Heart right ventricle (tissue), 16 donors: ENCODE results near the gene TAF11L12. TPM values are rescaled to one million over a fixed set of nuclear protein-coding genes. Genes with fewer than 3 reads are reported as not detected.
"Not testable (repeated sequence)": the region's sequence is repeated elsewhere in the genome, so short reads cannot be mapped to it uniquely, and the experiment has no call there.

ENCODE experiments used
- ATAC-seq, 8 donors: fragments of 200-7000 bp; cut with Tn5 transposase; one replicate each; pipeline ENCODE4 v1.9.1; 2020; ENCODE audit warnings: mild to moderate bottlenecking in 8 of 8, moderate library complexity in 8 of 8, moderate number of reproducible peaks in 1 of 8
- DNase-seq, 2 donors: peaks; one replicate each; pipeline ENCODE4 v3.0.0-alpha.2; 2020
- H3K27ac ChIP-seq, 10 donors: fragments of 200-600 bp; sonication (generic) in 2 of 10; one replicate each; pipeline versions ENCODE4 v1.5.0 to v1.8.0; 2020 to 2022; ENCODE audit warnings: mild to moderate bottlenecking in 3 of 10
- H3K27me3 ChIP-seq, 7 donors: fragments of 200-600 bp; one replicate each; pipeline ENCODE4 v1.8.0; 2021 to 2022; ENCODE audit warnings: mild to moderate bottlenecking in 2 of 7
- H3K36me3 ChIP-seq, 9 donors: fragments of 200-600 bp; sonication (generic) in 1 of 9; one replicate each; pipeline versions ENCODE4 v1.5.0 to v1.8.0; 2020 to 2022; ENCODE audit warnings: mild to moderate bottlenecking in 2 of 9
- H3K4me1 ChIP-seq, 9 donors: fragments of 200-600 bp; sonication (generic) in 1 of 9; one replicate each; pipeline versions ENCODE4 v1.5.0 to v1.8.0; 2020 to 2022; ENCODE audit warnings: mild to moderate bottlenecking in 4 of 9
- H3K4me3 ChIP-seq, 10 donors: fragments of 200-600 bp; sonication (generic) in 2 of 10; one replicate each; pipeline versions ENCODE4 v1.5.0 to v1.8.0; 2020 to 2022; ENCODE audit warnings: mild to moderate bottlenecking in 7 of 10, moderate library complexity in 2 of 10
- H3K9me3 ChIP-seq, 11 donors: fragments of 200-600 bp in 10 of 11; sonication (generic) in 2 of 11; one replicate each; pipeline versions ENCODE4 v1.5.0 to v1.8.0; 2013 to 2022; ENCODE audit warnings: mild to moderate bottlenecking in 2 of 11, control low read depth in 1 of 11, moderate library complexity in 1 of 11
- WGBS, 2 donors: extraction: QIAGEN DNeasy Blood & Tissue Kit; methylation state at CpG; one replicate each; pipeline ENCODE4 v1.1.7; 2013; ENCODE audit warnings: inconsistent platforms in 1 of 2; 5-methylcytosine and 5-hydroxymethylcytosine counted together
- intact Hi-C, 10 donors: fragments of 100-400 bp; cut with DNase I; formaldehyde crosslinking; loops; one replicate each; pipeline versions ENCODE4 v1.11.1 to v1.14.2; 2022
- long read RNA-seq, 3 donors: library from polyadenylated mRNA; unstranded; transcript quantifications; one replicate each; pipeline ENCODE4 v2.0.0, GENCODE V29; 2020 to 2021
- polyA plus RNA-seq, 2 donors: library from polyadenylated mRNA; stranded (reverse); fragments of 200-250 nt; gene quantifications; one replicate each; pipeline ENCODE4 v1.2.3, GENCODE V29; 2013
- total RNA-seq, 10 donors: library from RNA; stranded (reverse); fragmentation: NEBNext Ultra II Directional in 3 of 10; extraction: Animal tissue kit (Norgen Biotek cat#: 25700) in 3 of 10; gene quantifications; one replicate each; pipeline versions ENCODE4 v1.2.1 to v1.2.4, GENCODE V29; 2021 to 2023
- TF ChIP-seq, protein P1 (sequence below), 9 donors: fragments of 200-600 bp; sonication (generic) in 2 of 9; IDR thresholded peaks; one replicate each; pipeline versions ENCODE4 v1.5.0 to v1.8.0; 2021 to 2022; ENCODE audit warnings: antibody characterized with exemption in 9 of 9, mild to moderate bottlenecking in 5 of 9, moderate library complexity in 1 of 9
- donor health status: Arrhythmogenic right ventricular cardiomyopathy.
- donor health status: ischemic (EF 13 %, LVEDD 7.1; RV severe dilation, severe dysfunction).
- donor health status: healthy with polysubstance abuse.
- donor health status: DM: no; HTN: yes; CAD: no.
- donor health status: DM: no; HTN: no; CAD: no.
- donor health status: ischemic (EF 25% LVEDD 6.9; RV normal size, moderate dysfunction).
- donor health status: ischemic (EF 25% LVEDD 5.7; RV mildly dilated, moderate dysfunction).
- donor health status: healthy.
- donor health status: DM: yes; HTN: yes; CAD: no.
- donor health status: Ischemic cardiomyopathy.
- donor health status: ischemic (EF 35%, LVEDD 5.7; RV mildly dilated, moderate dysfunction).
- donor health status: nonischemic (EF 11% LVEDD 7.7; RV severe dilation, severe dysfunction).
- donor health status: DM: yes; HTN: yes; CAD: no.
- donor health status: PGD.
- donor health status: ischemic (EF 29% LVEDD 5.4; RV normal size, mild dysfunction).
- donor health status: nonischemic (EF 23%, LVEDD 6.1; RV moderate dilation, normal function).

Gene TAF11L12
- total RNA-seq (not detected), polyA plus RNA-seq (not detected)
- long read RNA-seq, donor 1: 0 reads
- long read RNA-seq, donor 2: 0 reads
- long read RNA-seq, donor 3: 0 reads

DNA sequence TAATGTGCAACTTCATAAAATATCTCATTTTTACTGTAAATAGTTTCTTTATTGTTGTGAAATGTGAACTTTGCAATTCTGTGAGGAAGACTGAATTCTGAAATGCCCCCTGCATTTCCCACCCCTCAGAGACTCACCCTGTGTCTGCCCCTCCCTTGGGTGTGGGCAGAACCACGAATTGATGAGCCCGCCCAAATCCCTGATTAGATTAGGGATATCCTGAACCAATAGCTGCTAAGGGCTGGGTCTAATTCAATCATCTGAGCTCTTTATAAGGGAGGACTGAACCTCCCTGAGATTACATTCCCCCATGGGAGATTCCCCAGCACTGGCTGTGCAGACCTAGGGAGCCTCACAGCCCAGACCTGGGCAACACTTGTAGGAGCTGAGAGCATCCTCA is at the start of gene TAF11L12:
Gene TAF11L12 (plus strand): TSS at position 301 of the 400 bp plus-strand sequence.
- DNase-seq, H3K9me3 ChIP-seq, ATAC-seq, intact Hi-C loops, H3K4me1 ChIP-seq, H3K27me3 ChIP-seq, H3K36me3 ChIP-seq, H3K27ac ChIP-seq, H3K4me3 ChIP-seq: not testable (repeated sequence)
- WGBS, 2 donors: 57 to 63% methylated on average over 2 of the region's 2 CpGs

DNA sequence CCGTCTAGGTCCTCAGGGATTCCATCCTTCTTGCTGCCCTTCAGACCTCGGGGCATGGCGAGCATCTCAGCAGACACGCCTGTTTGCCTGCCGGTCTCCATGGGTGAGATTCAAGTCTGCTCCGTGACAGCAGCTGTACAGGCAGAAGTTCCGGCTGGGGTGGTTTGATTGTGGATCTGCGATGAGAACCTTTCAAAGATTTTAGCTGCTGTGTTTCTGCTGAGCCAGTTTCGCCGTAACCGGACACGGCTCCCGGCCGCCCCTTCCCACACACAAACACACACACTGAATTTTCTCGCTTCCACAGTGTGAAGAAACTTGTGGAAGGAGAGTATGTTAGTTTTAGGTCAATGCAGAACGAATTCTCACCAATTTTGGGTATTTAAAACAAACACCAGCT is 24.5 kb upstream of the TAF11L12 start, which contains the start of gene TAF11L7:
Gene TAF11L7 (minus strand): TSS at position 101 of the 400 bp plus-strand sequence.
- WGBS, 2 donors: no CpG with 5 or more reads among the region's 16 CpGs
- H3K9me3 ChIP-seq, ATAC-seq, intact Hi-C loops, DNase-seq, H3K27ac ChIP-seq, H3K4me3 ChIP-seq, H3K36me3 ChIP-seq, H3K27me3 ChIP-seq, H3K4me1 ChIP-seq: not testable (repeated sequence)

DNA sequence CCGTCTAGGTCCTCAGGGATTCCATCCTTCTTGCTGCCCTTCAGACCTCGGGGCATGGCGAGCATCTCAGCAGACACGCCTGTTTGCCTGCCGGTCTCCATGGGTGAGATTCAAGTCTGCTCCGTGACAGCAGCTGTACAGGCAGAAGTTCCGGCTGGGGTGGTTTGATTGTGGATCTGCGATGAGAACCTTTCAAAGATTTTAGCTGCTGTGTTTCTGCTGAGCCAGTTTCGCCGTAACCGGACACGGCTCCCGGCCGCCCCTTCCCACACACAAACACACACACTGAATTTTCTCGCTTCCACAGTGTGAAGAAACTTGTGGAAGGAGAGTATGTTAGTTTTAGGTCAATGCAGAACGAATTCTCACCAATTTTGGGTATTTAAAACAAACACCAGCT is 19.3 kb upstream of the TAF11L12 start, which contains the start of gene TAF11L8:
Gene TAF11L8 (minus strand): TSS at position 101 of the 400 bp plus-strand sequence.
- DNase-seq, H3K36me3 ChIP-seq, ATAC-seq, H3K4me1 ChIP-seq, H3K27ac ChIP-seq, H3K9me3 ChIP-seq, H3K27me3 ChIP-seq, intact Hi-C loops, H3K4me3 ChIP-seq: not testable (repeated sequence)
- no CpG with 5 or more reads among the region's 16 CpGs for WGBS, 2 donors

DNA sequence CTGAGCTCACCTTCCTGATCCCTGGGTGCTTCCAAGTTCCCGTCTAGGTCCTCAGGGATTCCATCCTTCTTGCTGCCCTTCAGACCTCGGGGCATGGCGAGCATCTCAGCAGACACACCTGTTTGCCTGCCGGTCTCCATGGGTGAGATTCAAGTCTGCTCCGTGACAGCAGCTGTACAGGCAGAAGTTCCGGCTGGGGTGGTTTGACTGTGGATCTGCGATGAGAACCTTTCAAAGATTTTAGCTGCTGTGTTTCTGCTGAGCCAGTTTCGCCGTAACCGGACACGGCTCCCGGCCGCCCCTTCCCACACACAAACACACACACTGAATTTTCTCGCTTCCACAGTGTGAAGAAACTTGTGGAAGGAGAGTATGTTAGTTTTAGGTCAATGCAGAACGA is 15.9 kb upstream of the TAF11L12 start, which contains the start of gene TAF11L9:
Gene TAF11L9 (minus strand): TSS at position 140 of the 400 bp plus-strand sequence.
- H3K36me3 ChIP-seq, H3K4me3 ChIP-seq, H3K27ac ChIP-seq, H3K4me1 ChIP-seq, H3K27me3 ChIP-seq, intact Hi-C loops, H3K9me3 ChIP-seq, ATAC-seq, DNase-seq: not testable (repeated sequence)
- WGBS, 2 donors: 89 to 94% methylated on average over 6 to 10 of the region's 15 CpGs

DNA sequence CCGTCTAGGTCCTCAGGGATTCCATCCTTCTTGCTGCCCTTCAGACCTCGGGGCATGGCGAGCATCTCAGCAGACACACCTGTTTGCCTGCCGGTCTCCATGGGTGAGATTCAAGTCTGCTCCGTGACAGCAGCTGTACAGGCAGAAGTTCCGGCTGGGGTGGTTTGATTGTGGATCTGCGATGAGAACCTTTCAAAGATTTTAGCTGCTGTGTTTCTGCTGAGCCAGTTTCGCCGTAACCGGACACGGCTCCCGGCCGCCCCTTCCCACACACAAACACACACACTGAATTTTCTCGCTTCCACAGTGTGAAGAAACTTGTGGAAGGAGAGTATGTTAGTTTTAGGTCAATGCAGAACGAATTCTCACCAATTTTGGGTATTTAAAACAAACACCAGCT is 12.5 kb upstream of the TAF11L12 start, which contains the start of gene TAF11L10:
Gene TAF11L10 (minus strand): TSS at position 101 of the 400 bp plus-strand sequence.
- H3K4me3 ChIP-seq, H3K36me3 ChIP-seq, intact Hi-C loops, H3K27ac ChIP-seq, H3K4me1 ChIP-seq, H3K9me3 ChIP-seq, H3K27me3 ChIP-seq, ATAC-seq, DNase-seq: not testable (repeated sequence)
- WGBS, 2 donors: no CpG with 5 or more reads among the region's 15 CpGs

DNA sequence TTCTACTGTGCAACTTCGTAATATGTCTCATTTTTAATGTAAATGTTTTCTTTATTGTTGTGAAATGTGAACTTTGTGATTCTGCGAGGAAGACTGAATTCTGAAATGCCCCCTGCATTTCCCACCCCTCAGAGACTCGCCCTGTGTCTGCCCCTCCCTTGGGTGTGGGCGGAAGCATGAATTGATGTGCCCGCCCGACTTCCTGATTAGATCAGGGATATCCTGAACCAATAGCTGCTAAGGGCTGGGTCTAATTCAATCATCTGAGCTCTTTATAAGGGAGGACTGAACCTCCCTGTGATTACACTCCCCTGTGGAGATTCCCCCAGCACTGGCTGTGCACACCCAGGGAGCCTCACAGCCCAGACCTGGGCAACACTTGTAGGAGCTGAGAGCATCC is 6.3 kb upstream of the TAF11L12 start, which contains the start of gene TAF11L11:
Gene TAF11L11 (plus strand): TSS at position 304 of the 400 bp plus-strand sequence.
- 60 to 71% methylated on average over 6 of the region's 6 CpGs for WGBS, 2 donors
- DNase-seq, H3K4me3 ChIP-seq, H3K9me3 ChIP-seq, H3K27me3 ChIP-seq, H3K4me1 ChIP-seq, H3K36me3 ChIP-seq, intact Hi-C loops, ATAC-seq, H3K27ac ChIP-seq: not testable (repeated sequence)

DNA sequence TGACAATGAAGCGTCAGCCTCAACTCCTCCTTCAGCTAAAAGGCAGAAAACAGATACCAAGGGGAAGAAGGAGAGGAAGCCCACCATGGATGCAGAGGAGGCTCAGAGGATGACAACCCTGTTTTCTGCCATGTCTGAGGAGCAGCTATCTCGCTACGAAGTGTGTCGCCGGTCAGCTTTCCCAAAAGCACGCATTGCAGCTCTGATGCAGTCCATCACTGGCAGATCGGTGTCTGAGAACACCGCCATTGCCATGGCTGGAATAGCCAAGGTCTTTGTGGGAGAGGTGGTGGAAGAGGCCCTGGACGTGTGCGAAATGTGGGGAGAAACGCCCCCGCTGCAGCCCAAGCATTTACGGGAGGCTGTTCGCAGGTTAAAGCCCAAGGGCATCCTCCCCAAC is 5.2 kb upstream of the TAF11L12 start:
- Histone ChIP-seq H3K36me3 (no peaks in the 10 kb centered on the region), H3K4me1 (no peaks in the 10 kb centered on the region), H3K27me3 (no peaks in the 10 kb centered on the region), H3K4me3 (no peak overlapping the region), H3K9me3 (peaks cover 0 to 7% (median 0%) of the 10 kb centered on the region in 11 donors), H3K27ac (no peak overlapping the region)
- intact Hi-C loops: no loop called here
- no peak for DNase-seq
- 89 to 91% methylated on average over 14 of the region's 14 CpGs for WGBS, 2 donors
- TF ChIP-seq, protein P1, sequence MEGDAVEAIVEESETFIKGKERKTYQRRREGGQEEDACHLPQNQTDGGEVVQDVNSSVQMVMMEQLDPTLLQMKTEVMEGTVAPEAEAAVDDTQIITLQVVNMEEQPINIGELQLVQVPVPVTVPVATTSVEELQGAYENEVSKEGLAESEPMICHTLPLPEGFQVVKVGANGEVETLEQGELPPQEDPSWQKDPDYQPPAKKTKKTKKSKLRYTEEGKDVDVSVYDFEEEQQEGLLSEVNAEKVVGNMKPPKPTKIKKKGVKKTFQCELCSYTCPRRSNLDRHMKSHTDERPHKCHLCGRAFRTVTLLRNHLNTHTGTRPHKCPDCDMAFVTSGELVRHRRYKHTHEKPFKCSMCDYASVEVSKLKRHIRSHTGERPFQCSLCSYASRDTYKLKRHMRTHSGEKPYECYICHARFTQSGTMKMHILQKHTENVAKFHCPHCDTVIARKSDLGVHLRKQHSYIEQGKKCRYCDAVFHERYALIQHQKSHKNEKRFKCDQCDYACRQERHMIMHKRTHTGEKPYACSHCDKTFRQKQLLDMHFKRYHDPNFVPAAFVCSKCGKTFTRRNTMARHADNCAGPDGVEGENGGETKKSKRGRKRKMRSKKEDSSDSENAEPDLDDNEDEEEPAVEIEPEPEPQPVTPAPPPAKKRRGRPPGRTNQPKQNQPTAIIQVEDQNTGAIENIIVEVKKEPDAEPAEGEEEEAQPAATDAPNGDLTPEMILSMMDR (IDR thresholded peaks at IDR 0.05): no peak
- no peak for ATAC-seq

DNA sequence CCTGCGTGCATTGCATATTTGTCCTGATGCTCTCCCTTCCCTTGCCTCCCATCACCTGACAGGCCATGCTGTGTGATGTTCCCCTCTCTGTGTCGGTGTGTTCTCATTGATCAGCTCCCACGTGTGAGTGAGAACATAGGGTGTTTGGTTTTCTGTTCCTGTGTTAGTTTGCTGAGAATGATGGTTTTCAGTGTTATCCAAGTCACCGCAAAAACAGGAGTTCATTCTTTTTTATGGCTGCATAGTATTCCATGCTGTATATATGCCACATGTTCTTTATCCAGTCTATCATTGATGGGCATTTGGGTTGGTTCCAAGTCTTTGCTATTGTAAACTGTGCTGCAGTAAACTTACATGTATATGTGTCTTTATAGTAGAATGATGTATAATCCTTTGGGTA is 2.7 kb upstream of the TAF11L12 start:
- 78 to 85% methylated on average over 4 of the region's 4 CpGs for WGBS, 2 donors
- H3K9me3 ChIP-seq, H3K4me3 ChIP-seq, H3K27me3 ChIP-seq, DNase-seq, H3K27ac ChIP-seq, H3K4me1 ChIP-seq, ATAC-seq, H3K36me3 ChIP-seq, intact Hi-C loops: not testable (repeated sequence)
